NOMO-1 treated with DMSO at 0.1 percent for 48 hours (cell line): ENCODE measurements around the gene DNAH9.
A peak's percentile ranks its signal among the peaks of the same experiment; 100 is the strongest.
"Not testable (repeated sequence)": the region's sequence is repeated elsewhere in the genome, so short reads cannot be mapped to it uniquely, and the experiment has no call there.

Source experiments
- DNase-seq: peaks from one replicate; lab custom pipeline; 2025; ENCODE audit not compliant: unreplicated experiment; lab: John Stamatoyannopoulos, UW

The DNAH9 gene

DNA sequence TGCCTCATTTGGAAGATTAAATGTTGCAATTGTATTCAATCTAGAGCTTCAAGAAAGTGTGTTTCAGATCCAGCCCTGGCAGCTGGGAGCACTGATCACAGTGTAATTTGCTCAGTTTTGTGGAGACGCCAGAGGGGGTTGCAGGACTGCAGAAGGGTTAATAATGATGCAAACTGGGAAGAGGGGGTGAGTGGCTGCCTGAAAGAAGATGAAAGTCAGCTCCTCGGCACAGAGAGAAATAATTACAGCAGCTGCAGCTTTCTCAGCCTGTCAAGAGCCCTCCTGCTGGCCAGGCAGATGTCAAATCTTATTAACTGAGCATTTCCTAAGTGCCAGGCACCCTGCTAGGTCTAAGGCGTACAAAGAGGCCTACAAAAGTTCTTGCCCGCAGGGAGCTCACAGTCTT lies 301.3 kb downstream of the DNAH9 start:
- DNase-seq, result no peak

DNA sequence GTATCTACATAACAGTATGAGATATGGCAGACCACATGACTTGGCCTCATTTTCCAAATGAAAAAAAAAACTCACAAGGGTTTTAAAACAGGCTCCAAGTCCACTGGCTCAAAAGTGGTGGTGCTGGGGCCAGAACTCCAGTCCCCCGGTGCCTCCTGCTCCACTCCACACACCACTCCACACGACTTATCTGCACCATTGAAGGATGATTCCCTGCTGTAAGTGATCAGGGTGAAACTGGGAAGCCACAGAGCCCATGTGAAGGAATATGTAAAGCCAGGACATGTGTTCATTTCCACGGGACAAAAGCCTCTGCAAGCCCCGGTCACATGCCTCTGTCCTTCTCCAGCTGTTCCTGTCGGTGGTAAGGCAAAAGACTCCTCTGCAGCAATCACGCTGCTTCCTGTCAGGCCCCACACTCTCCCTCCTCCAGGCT lies 301.8 kb downstream of the DNAH9 start:
- no peak for DNase-seq

DNA sequence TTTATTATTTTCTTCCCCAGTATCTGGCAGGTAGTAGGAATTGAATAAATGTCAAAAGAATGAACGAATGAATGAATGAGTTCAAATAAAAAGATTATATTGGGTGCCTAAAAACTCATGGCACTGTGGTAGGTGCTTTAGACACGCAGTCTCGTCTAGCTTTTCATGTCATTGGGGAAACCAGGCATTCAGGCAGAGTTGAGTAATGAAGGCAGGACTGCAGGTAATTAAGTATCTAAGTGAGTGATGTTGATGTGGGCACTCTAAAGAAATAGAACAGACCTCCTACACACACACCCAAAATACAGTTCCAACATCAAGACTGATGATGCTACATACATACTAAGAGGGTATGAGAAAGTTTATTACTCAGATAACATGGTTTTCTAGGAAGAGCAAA lies 302.4 kb downstream of the DNAH9 start:
- no peak for DNase-seq

DNA sequence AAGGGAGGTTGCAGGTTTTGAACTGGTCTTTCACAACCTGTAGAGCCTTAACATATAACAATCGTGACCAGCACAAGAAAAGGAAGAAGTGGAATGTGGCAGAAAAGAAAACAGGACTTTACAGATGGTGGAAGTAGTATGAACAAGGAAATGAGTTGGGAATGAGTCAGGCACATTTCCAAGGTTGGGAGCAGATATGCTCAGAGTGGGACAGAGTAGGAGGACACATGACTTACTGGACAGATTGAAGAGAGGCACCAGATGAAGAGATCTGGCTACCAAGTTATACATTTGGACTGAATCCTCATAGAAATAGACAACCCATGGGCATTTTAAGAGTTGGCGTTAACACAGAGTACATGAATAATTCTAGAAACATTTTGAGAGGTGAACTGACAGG lies 303.7 kb downstream of the DNAH9 start:
- no peak for DNase-seq

DNA sequence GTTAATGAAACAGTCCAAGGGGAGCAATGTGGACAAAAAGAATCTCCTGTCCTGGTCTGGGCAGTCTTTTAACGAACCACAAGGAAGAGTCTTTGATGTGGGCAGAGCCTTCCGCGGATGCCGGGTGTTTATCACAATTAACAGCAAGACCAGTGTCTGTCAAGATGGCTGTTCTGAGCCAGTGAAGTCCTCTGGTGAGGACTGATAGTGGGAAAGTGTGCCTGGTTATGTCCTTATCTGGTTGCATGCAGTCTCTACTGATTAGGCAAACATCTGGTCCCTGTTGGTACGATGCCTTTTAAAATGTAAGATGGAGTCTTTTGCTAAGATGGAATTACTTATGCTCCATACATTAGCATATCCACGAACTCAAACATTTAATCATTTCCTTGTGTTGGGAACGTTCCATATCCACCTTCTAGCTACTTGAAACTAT lies 310.5 kb downstream of the DNAH9 start:
- no peak for DNase-seq

DNA sequence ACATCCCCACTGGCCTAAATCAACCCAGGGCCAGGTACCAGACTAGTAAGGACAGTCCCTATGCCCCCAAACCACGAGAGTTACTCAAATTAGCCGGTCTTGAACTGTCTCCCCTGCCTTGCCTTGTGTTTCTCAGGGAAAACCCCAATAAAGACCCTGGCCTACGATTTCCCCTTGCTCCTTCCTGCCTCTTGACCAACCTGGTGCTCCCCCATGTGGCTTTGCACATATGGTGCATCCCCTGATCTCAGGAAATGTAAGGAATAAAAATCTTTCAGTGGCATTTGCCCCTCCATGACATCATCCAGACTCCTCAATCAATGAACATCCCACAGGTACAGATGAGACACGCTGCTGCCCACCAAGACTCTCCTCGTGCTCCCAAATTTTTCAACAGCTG lies 311.1 kb downstream of the DNAH9 start:
- no peak for DNase-seq

DNA sequence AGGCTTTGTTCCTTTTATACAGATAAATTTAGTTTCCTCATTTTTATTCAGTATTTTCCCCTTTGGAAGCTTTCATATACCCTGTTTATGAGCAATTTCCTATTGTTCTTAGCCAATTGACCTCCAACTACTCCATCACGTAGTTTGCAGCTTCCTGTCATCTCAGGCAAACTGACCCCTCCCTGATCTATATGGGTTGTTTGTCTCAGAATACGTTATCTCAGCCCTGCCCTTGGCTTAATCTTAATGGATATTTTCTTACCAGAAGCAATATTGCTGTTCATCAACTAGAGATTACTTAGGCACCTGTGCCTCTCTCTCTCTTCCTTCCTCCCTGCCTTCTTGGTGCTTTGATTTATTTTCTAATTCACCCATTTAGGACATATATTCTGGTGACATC lies 317.8 kb downstream of the DNAH9 start:
- DNase-seq, result no peak

DNA sequence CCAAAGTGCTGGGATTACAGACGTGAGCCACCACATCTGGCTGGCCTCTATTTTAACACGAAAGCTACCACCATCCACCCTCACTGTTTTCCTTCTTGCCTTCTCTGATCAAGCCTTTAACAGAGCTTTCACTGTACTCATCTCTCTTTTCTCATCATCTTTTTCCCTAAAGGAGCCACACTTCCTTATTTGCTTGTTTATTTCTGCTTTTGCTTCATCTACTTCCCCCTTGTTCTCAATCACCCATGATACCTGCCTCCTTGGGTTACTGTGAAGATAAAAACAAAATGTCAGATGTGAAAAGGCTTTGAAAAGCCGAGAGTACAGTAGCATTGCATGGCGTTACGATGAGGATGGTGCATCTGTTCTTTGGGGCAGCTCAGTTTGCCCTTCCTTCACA lies 319.1 kb downstream of the DNAH9 start:
- no peak for DNase-seq

DNA sequence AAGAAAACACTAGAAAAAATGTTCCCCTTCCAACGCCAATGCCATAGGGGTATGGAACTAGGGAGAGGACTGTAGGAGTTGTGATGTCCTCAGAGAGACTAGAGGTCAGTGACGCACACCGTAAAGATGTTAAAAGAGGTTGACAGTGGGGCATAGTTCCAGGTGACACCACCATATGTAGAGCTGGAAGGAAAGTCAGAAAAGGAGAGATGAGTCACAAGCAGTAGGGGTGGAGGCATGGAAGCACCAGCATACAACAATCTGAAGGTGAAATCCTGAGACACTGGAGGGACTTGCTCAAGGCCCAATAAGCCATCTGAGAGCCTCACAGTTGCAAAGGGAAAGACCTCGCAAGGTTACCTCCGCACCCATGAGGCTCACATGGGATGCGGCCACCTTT lies 323.0 kb downstream of the DNAH9 start:
- DNase-seq, result no peak

DNA sequence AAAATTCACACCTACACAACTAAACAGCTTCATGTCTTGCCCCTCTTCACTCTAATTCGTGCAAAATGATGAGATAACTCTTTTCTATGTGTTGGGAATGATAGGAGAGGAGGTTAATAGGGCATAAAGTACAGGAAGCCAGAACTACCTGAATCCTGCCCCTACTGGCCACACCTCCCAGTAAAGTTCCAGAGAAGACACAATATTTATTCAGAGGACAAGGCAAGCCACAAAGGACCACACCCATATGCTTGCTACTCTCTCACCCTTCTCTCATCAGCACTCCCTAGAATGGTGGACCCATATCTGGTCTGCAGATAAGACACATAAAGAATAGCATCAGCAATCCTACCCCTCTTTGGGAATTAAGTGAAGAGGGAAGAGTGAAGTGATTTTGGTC lies 324.4 kb downstream of the DNAH9 start:
- no peak for DNase-seq

DNA sequence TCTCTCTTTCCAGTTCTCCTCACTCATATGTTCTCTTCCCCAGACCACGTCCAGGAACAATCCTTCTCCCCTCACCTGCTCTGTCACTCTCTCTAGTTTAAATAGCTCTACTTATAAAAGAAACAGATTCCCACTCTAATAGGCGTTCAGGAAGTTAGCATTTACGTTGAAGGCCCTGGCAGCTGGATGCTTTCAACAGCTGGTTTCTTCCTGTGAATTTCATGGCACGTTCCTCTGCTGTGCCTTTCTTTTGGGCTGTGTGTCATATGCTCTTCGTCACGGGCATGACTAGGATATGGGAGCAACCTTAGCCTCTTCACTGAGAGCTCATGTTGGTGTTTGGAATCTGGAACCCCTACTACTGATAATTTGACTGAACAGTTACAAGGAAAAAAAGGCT lies 325.8 kb downstream of the DNAH9 start:
- DNase-seq, result no peak

DNA sequence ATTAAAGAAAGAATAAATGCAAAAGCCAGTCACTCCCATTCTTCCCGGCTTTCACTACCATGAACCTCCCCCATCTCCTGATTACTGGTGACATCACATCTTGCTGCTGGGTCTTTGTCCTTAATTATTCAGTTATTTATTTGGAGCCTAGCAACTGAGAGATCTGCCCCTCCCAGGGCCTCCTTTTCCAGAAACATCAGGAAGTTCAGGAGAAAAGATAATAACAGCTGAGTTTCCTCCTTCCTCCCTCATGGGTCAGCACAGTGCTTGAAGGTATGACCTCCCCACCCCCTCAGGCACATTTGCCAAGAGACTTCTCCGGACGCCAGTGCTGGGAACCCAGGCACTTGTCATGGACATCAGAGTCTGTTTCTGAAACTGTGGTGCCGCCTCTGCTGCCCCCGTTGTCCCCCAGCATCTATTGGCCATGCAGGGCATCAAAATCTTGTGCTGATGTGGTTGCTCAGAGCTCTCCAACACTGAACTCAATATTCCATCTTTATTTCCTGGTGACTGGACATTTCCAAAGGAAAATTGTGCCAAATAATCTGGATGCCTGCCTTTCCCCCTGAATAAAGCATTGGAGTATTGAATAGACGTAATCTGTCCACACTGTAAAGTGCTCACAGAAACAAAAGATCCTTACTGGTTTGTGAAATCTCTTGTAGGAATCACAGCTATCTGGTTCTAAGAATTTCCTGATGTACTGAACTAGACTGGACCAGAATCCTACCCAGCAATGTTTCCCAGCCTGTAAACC lies 327.2 kb downstream of the DNAH9 start:
- DNase-seq, result no peak

DNA sequence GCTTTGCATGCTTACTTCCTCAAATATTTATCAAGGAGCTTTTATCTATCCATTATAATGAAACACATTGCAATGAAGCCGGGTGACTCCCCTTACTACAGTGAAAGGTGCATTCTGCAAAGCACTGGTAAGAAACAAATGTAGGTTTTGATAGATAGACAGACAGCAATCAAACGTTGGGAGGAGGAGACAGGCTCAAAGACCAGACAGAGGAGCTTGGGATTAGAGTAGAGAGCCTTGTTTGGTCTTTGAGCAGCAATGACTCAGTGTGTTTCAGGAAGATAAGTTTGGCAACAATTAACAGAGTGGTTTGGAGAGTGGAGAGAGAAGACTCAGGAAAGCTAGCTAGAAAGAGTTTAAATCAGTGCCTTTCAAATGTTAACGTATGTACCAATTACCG lies 330.2 kb downstream of the DNAH9 start:
- DNase-seq, result no peak

DNA sequence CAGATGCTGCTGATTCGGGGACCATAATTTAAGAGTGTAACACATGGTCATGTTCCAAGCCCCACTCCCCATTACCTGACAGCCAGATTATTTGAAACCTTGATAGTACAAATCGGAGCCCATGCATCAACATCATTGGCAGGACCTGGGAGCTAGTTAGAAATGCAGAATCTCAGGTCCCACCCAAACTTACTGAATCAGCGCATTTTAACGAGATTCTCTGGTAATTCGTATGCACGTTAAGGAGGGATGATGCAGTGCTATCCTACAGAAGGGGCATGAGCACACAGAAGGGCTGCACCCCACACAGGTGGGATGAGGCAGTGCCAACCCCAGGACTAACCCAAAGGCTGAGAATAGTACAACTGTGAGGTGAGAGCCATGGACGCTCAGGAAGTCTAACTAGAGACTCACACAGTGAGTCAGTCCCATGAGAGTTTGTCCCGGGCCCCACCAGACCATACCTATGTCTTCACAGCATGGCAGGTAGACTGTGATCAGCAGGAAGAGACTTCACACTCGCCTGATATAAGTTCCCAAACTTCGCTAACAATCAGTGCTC lies 334.1 kb downstream of the DNAH9 start:
- DNase-seq, result no peak

DNA sequence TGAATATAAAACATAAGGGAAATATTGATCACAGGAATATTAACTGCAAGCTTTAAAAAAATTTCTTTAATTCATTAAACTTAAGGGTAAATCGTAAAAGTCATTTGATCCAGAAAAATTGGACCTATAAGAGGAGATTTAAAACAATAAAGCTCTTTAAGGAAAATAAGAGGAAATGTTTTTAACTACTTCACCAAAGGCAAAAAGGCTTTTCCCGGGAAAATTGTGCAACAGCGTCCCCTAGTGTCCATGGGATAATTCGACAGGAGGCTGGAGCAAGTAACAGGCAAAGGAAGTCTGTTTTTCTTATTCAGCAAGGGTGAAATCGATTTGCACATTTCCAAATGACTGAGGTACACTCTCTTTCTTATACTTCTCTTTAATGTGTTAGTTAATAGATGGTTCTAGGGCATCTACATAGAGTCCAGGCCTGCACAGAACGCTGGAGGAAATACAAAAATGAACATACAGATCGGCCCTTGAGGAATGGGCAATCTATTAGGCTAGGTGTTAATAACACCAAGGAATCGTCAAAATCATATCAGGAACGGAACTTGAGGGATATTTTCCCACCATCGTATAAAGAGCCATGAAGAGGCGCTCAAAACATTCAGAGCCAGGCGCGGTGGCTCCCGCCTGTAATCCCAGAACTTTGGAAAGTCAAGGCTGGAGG lies 337.6 kb downstream of the DNAH9 start:
- peak; percentile 9 for DNase-seq

DNA sequence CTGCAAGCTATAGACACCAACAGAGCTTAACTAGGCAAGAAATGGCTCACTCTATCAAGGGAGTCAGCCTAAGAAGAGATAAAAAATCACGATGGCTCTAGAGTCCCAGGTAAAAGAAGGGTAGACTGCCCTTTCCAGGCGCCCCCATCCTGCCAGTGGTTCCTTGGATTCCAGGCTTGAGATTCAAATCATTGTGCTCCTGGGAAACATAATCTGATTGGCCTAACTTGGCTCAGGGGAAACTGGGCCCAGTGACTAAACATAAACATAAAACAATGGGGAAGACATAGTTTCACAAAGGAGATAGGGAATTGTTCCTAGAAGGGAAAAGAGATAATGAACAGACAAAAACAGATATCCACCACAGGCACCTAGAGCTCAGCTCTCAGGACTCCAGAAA lies 342.6 kb downstream of the DNAH9 start:
- DNase-seq, result no peak

DNA sequence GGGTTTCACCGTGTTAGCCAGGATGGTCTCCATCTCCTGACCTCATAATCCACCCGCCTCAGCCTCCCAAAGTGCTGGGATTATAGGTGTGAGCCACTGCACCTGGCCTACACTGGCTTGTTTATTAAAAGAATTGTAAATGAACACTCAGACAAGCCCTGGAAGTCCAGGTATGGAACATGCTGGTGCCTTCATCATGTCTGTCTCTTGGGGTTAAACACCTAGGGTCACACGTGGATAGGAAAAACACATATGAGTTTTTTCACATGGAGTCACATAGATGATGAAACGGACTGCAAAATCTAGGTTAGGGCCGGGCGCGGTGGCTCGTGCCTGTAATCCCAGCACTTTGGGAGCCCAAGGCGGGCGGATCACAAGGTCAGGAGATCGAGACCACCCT lies 344.8 kb downstream of the DNAH9 start:
- DNase-seq, result not testable (repeated sequence)

DNA sequence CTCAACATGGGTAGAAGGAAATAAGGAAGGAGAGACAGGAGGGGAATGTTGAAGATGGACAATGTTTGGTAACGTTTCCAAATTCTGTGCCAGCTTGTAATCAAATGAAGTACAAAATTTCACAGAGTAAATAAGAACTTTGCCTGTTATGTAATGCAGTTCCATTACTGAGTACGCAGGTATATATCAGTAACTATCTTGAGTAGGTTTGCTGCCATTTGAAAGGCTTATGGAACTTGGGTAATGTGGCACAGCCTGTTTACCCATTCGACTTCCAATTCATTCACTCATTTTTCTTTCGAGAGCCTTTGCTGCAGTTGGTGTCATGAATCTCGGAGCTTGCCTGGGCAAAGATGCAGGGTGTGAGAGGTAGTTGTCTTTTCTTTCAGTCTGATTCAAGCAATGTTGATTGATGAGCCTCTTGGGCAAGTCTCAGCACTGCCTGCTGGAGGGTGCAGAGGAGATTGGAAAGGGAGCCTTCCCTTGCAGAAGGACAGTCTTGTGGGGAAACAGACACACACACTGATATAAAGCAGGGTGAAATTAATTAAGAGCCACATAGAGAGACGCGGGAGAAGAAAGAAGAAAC lies 345.6 kb downstream of the DNAH9 start:
- no peak for DNase-seq

DNA sequence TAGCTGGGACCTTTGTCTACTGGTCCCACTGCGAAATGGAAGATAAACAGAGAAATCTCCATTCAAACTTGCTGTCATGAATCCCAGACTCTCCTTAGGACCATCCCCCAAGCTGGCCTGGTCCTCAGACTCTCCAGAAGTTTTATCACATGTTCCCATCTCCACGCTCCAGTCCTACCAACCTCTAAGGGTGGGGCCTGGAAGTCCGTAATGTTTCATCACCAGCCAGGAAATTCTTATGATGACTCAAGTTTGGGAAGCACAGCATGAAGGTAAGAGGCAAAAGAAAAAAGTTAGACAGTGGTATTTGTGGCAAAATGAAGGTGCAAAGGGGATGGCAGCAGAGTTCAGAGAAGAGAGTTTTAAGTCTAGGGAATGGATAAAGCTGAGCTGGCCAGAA lies 346.3 kb downstream of the DNAH9 start:
- no peak for DNase-seq

DNA sequence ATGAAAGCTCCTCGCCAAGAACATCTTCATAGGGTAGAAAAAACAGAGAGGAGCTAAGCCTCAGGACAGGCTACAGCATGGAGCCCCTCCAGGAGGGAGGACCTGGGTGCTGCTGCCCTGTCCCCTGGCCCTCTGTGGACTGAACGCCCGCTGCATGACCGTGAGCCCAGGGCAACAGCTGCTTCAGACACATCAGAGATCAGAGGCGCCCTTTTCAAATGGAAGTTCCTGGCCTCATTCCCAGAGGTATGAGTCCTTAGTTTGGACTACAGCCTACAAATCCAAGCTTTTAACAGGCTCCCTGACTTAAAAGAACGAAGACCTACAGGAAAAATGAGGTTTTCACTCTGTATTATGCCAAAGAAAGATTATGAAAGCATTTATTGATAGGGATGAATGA lies 350.5 kb downstream of the DNAH9 start:
- DNase-seq, result no peak

DNA sequence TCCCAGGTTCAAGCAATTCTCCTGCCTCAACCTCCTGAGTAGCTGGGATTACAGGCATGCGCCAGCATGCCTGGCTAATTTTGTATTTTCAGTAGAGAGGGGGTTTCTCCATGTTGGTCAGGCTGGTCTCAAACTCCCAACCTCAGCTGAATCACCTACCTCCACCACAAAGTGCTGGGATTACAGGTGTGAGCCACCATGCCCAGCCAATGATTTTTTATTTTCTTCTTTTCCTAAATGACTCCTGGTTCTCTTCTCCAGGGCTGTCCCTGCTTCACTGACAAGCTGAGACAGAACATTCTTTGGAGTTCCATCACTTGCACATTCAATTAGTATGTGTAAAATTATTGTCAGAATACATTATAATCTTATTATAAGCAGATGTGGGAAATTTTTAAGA lies 351.3 kb downstream of the DNAH9 start:
- not testable (repeated sequence) for DNase-seq
